HG03095 (cell line): ENCODE data around the gene AP1M1.
"Not testable (repeated sequence)": the region's sequence is repeated elsewhere in the genome, so short reads cannot be mapped to it uniquely, and the experiment has no call there.

ENCODE experiments used
- ATAC-seq: cut with Tn5 transposase; IDR thresholded peaks from one replicate; pipeline ENCODE4 v1.9.1; 2021; ENCODE audit warnings: moderate library complexity; ENCODE audit not compliant: unreplicated experiment

AP1M1 gene

GRCh38 chr19:16260160-16260811, 62.6 kb downstream of the AP1M1 start:
- ATAC-seq = no peak

- no peak for ATAC-seq
Observed at GRCh38 chr19:16260812-16261161, 63.1 kb downstream of the AP1M1 start.

GRCh38 chr19:16261584-16262368, 64.1 kb downstream of the AP1M1 start:
- ATAC-seq = no peak

- no peak for ATAC-seq
Observed at GRCh38 chr19:16262618-16263017, 64.9 kb downstream of the AP1M1 start.

GRCh38 chr19:16263141-16263761, 65.5 kb downstream of the AP1M1 start:
- no peak for ATAC-seq

- no peak for ATAC-seq
Observed at GRCh38 chr19:16265205-16265604, 67.5 kb downstream of the AP1M1 start.

GRCh38 chr19:16265890-16266585, 68.3 kb downstream of the AP1M1 start:
- no peak for ATAC-seq

- ATAC-seq = no peak
Observed at GRCh38 chr19:16266586-16266942, 68.9 kb downstream of the AP1M1 start.

- ATAC-seq = no peak
Observed at GRCh38 chr19:16268676-16269319, 71.1 kb downstream of the AP1M1 start.

GRCh38 chr19:16272945-16273344, 75.2 kb downstream of the AP1M1 start:
- no peak for ATAC-seq

- no peak for ATAC-seq
Observed at GRCh38 chr19:16274447-16274846, 76.7 kb downstream of the AP1M1 start.

GRCh38 chr19:16280306-16280705, 82.6 kb downstream of the AP1M1 start:
- no peak for ATAC-seq

- ATAC-seq = no peak
Observed at GRCh38 chr19:16281743-16282142, 84.0 kb downstream of the AP1M1 start.

- no peak for ATAC-seq
Observed at GRCh38 chr19:16283210-16284061, 85.7 kb downstream of the AP1M1 start.

- no peak for ATAC-seq
Observed at GRCh38 chr19:16284505-16284904, 86.8 kb downstream of the AP1M1 start.

GRCh38 chr19:16285079-16285478, 87.4 kb downstream of the AP1M1 start:
- not testable (repeated sequence) for ATAC-seq

- ATAC-seq = no peak
Observed at GRCh38 chr19:16285769-16286498, 88.2 kb downstream of the AP1M1 start.

- ATAC-seq = no peak
Observed at GRCh38 chr19:16288544-16288943, 90.8 kb downstream of the AP1M1 start.

- no peak for ATAC-seq
Observed at GRCh38 chr19:16289594-16289993, 91.9 kb downstream of the AP1M1 start.

- no peak for ATAC-seq
Observed at GRCh38 chr19:16290692-16291091, 93.0 kb downstream of the AP1M1 start.
